Right ventricle myocardium superior (tissue), 1 donor: Measurements from ENCODE around the gene ITGA11. TPM values are rescaled to one million over a fixed set of nuclear protein-coding genes. Genes with fewer than 3 reads are reported as not detected.

Experiments
- ATAC-seq: fragments of 200-7000 bp; cut with Tn5 transposase; one replicate; pipeline ENCODE4 v1.9.1; 2020; ENCODE audit warnings: mild to moderate bottlenecking; ENCODE audit not compliant: poor library complexity
- DNase-seq: peaks from one replicate; pipeline ENCODE4 v3.0.0-alpha.2; 2020
- intact Hi-C: fragments of 100-400 bp; cut with DNase I; formaldehyde crosslinking; loops from one replicate; pipeline ENCODE4 v1.11.2; 2022
- total RNA-seq: library from RNA; stranded (reverse); fragmentation: NEBNext Ultra II Directional; extraction: Animal tissue kit (Norgen Biotek cat#: 25700); gene quantifications from one replicate; pipeline ENCODE4 v1.2.1, GENCODE V29; 2021
- donor health status: DM: no; HTN: yes; CAD: no; lungs with severe emphysema.

ITGA11 gene
- total RNA-seq, 1 donor from 2014 or later: 32.2 TPM

DNA sequence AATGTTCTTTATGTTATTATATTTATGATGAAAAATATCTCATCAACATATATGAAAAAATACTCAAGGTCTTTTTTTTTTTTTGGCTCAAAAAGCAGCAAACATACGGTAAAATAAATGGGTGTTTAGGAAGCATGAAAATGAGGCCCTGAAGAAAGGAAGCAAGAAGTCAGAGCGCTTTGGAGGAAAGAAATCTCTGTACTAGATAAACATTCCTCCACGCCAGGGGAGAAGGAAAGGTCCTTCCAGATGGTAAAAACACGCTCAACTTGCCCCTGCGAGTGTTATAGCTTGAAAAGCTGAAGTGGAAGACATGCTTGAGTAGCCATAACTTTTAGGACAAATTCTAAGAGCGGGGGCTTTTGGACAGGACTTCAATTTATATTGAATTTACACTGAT is 101.5 kb downstream of the ITGA11 start:
- intact Hi-C loops: no loop called here
- no peak for DNase-seq
- no peak for ATAC-seq

DNA sequence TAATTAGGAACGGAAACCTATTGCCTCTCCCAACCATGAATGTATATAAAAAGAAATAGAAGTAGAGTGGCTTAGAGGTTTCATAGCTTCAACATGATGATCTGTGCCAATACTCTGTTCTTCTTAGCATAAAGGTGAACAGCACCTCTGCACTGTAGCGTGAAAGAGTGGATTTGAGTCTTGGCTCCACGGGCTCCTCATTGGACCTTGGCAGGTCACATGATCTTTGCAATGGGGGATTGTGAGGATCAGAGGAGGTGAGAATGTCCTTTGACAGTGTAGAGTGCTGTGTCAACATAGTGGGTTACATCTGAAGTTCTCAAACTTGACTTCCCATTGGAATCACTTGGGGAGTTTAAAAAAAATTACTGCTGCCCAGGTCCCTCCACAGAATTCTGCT is 103.0 kb downstream of the ITGA11 start:
- ATAC-seq (no peak), DNase-seq (no peak)
- intact Hi-C loops: no loop called here

DNA sequence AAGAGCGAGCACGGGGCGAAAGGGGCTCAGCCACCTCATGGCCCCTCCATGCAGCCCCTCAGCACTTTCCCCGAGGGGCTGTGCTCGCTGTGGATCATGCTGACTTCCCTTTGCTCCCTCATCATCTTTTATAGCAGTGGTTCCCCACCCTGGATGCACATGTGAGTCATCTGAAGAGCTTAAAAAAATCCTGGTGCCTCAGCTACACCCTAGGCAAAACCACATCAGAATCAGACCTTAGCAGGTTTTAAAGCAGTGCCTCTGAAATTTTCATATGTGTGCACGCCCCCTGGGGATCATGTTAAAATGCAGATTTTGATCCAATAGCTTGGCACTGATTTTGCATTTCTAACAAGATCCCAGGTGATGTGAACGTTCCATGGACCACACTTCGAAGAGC is 103.5 kb downstream of the ITGA11 start:
- DNase-seq: no peak
- ATAC-seq: no peak
- intact Hi-C loops: no loop called here

DNA sequence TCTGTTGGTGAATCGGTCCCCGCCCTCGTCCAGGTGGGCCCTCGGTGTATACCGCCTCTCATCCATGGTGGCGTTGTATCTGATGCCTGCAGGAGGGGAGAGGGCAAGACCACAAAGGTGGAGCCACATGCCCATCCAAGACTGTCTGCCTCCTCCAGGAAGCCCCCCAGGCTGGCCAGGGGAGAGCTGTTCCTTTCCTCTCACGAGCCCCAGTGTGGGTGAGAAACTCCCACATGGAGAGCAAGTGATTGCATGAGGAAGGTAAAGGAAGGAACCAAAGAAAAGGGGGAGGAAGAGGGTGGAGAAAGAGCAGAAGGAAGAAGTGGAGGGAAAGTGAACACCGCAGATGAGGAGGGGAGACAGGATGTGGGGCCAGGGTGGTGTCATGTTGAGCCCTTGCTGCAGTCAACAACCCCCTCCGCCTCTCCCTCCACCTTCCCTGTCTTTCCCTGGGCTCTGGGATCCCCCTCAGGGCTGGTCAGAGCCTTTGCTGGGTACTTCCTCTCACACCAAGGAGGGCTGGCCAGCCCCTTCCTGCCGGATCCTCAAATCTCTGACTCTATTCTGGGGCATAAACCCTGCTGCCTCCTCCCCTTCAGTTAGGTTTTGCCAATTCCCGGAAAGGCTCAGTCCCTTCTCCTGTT is 105.1 kb downstream of the ITGA11 start:
- DNase-seq (no peak), ATAC-seq (no peak)
- intact Hi-C loops: no loop called here

DNA sequence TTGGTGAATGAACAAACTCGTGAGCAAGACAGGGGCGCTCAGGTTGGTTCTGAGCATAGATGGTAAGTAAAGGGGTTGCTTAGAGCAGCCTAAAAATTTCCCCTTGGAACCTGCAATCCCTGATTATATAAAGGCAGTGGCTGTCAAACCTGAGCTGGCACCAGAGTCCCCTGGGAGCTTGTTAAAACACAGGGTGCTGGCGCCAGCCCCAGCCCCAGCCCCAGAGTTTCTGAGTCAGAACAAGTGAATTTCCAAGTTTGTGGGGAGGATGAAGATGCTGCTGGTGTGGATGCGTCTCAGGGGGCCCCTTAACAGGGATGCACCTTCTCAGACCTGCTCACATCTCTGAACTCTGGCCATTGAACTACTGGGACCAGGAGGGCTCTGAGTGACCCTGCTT is 106.2 kb downstream of the ITGA11 start:
- ATAC-seq (no peak), DNase-seq (no peak)
- intact Hi-C loops: no loop called here

DNA sequence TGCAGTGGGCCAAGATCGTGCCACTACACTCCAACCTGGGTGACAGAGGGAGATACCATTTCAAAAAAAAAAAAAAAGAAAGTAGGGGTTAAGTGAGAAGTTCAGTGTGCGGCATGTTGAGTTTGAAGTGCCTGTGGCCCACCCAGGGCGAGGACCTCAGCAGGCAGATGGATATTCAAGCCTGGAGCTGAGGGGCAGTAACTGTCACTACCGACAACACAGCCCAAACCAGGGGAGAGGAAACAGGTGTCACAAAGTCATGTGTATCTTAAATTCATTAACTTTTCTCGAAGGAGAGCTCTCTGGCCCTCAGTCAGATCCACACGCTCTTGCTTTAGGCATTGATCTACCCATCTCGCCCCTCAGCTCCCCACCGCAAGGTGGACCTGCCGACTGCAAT is 109.2 kb downstream of the ITGA11 start:
- DNase-seq (peak; percentile 19), ATAC-seq (no peak)
- intact Hi-C loops: no loop called here

DNA sequence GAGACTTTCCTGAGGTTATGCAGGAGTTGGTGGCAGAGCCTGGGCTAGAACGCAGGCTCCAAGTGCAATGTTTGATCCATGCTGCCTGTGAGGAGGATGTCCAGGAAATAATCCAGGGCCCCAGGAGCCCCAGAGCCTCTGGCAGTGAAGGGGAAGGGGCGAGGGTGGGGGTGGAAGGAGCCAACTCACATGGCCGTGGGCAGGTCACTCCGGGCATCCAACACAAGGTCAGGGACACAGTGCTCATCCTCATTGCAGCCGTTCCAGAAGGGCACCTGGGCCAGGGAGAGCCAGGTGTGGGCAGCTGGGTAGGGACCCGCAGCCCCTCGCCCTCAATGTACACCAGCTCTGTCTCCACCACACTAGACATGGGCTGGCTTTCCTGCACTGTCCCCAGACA is 110.7 kb downstream of the ITGA11 start:
- no peak for DNase-seq
- no peak for ATAC-seq
- intact Hi-C loops: no loop called here

DNA sequence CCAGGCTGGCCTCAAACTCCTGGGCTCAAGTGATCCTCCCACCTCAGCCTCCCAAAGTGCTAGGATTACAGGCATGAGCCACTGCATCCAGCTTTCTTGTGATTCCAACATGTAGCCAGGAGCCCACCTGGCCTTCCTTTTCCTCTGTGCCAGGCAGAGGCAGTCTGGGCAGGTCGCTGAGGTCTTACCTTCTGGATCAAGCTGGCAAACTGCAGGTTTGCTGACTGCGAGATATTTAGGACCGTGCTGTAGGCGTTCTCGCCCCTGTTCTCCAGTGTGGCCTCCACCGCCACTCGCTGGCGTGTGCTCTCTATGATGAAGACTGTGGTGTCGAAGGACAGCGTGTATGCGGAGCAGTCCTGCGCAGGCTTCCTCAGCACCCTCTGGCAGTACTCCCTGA is 112.0 kb downstream of the ITGA11 start:
- ATAC-seq: no peak
- no peak for DNase-seq
- intact Hi-C loops: no loop called here

DNA sequence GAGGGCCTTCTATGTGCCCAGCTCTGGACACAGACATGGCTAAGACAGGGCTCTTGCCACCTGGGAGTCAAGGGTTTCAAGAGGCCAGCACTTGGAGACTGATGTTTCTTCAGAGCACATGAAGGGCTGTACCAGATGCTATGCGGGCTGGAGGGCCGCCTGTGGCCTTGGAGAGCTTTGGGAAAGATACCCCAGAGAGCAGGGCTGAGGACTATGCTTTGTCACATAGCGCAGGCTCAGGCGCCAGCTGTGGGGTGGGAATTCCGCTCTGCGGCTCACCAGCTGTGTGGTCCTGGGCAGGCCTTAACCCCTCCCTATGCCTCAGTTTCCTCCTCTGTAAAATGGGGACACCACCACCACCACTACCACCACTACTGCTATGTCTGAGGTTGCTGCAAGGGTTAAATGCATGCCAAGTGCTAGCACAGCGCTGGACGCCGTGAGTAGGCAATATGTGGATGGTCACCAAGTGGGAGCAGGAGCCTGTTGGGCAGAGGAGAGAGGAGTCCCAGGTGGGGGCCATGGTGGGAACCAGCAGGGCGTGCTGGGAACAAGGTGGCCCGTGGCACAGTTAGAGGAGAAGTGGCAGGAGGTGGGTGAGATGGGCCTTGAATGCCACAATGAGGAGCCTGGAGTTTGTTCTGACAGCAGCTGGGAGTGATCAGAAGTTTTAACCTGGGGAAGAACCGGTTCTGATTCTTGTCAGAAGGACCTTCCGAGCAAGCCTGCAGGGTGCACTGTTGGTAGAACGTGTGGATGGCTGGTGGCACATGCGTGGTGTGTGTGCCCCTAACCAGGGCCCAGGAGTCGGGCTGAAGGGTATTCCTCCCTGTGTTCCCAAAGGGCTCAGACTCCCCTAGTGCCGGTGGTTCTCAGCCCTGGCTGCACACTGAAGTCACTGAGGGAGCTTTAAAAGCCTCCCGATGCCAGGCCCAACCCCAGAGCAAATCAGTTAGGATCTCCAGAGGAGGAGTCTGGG is 112.7 kb downstream of the ITGA11 start:
- DNase-seq (no peak), ATAC-seq (no peak)
- intact Hi-C loops: no loop called here

DNA sequence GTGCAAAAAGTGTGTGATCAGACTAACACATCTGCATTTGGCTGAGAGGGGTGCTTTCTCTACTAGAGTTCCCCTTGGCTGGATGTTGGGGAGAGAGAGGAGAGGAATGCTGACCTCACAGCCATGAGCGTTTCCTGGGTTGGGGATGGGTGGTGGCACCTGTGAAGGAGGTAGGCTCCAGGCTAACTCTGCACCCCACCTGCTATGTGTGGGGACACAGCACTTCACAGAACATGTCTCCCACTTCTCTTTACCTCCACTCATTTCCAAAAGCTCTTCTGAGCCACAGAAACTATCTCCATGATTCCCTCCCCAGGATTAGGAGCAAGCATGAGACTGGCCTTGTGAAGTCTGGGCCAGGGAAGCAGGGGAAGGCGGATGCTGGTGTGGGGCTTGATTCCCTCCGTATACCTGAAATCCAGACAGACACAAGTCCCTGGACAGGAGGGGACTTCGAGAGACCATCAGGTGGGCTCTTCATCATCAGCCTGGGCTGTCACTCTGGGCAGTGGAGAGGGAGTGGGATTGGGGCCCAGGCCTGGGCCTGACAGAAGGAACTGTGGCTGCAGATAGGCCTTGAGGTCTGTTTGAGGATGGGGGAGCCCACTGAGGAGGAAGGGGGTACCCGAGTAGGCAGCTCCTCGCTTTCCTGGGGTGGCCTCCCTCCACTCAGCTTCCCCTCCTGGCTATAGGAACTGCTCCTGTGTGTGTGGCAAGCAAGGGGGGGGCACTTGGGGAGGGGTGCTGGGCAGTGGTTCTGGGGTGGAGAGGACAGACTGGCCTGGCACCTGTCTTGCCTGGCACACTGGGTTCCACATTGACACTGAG is 113.7 kb downstream of the ITGA11 start:
- intact Hi-C loops: no loop called here
- DNase-seq (no peak), ATAC-seq (no peak)

DNA sequence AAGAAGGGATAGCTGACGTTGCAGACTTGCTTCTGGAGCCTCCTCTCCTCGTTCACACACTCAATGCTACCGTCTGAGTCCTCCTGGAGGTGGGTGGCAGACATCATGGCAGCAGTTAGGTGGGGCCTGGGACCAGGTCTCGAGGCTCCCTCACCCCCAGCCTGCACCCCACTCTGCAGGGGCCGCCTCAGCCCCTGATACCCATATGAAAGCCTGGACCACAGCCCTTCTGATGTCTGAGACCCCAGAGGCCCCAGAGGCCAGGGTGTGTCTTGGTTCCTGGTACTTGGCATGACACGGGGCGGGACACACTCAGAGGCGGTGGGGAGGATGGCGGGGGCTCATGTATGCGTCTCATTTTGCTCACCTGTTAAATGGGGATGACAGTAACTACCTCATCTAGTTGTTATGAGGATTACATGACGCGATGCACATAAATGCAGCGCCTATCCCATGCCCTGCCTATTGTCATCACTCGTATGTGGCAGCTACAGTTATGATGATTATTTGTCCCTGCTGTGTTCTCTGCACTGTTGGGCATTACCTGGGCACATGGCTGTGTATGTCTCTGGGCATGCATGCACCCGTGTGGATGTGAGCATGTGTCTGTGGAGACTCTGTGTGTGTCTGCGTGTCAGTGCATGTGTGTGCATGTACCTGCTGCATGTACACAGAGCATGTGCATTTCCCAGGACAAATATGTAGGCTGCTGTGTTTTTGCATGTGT is 114.5 kb downstream of the ITGA11 start:
- no peak for DNase-seq
- intact Hi-C loops: no loop called here
- ATAC-seq: no peak

DNA sequence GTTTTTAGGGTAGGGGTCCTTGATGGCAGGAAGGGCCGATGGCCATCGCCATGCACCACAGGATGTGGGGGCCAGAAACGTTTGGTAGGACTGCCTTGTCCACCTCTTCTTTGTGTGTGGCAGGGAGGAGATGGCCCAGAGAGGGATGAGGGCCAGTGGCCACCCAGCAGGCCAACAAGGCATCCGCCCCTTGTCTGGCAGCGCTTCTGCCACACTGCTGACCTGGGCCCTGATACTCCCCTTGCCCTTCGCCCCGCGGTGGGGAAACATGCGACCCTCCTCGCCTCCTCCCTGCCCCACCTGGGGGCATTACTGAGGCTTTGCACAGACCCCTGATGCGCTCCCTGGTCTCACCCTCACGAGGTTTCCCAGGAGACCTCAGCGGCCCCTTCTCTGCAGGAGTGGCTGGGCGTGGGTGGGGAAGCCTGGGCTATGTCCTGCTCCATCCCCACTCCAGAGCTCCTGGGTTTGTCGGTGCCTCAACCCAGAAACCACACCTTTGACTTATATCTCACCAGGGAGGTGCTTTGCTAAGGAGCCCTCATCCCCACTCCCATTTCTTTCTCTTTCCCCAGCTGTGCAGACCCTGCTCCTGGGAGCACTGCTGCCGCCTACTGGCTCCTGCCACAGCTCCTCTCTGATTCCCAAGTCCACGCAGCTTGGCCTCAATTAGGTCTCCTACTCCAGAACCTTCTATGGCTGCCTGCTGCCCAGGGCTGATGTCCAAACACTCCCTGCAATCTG is 115.7 kb downstream of the ITGA11 start:
- intact Hi-C loops: no loop called here
- ATAC-seq (no peak), DNase-seq (no peak)

DNA sequence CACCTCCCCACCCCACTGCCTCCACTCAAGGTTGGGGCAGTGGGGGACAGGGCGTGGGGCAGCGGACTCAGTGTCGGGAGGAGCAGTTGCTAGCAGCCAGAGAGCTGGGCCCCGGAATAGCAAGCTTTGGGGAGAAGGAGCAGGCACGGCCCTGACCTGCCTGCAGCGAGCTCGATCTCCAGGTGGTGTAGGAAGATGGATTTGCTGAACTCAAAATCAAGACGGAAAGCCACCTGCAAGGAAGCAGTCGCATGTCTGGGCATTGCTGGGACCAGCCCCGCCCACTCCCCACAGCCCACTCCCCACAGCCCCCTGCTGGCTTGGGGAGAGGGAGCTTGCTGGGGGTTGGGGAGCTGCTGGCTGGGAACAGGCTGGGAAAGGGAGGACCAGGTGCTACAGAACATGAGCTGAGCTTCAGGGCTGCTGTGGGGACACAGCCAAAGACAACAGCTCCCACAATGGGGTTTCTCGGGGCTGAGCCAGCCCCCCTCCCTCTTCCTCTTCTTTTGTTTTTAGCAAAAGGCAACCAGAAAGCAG is 116.4 kb downstream of the ITGA11 start:
- DNase-seq: no peak
- no peak for ATAC-seq
- intact Hi-C loops: no loop called here

DNA sequence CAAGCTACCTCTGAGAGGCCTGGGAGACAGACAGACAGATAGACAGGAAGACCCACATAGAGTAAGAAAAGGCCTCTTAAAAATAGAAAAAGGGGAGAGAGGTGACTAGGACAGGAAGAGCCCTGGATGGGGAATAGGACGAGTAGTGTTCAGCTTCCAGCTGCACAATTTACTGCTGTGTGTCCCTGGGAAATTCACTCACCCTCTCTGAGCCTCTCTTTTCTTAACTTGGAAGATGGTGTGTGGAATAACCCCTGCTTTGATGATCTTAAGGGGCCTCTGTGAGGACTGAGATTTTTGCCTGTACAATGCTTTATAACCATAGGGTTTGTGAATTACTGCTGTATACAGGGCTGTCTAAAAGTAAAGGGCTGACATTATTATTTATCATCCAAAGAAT is 116.9 kb downstream of the ITGA11 start:
- intact Hi-C loops: no loop called here
- no peak for DNase-seq
- ATAC-seq: no peak

DNA sequence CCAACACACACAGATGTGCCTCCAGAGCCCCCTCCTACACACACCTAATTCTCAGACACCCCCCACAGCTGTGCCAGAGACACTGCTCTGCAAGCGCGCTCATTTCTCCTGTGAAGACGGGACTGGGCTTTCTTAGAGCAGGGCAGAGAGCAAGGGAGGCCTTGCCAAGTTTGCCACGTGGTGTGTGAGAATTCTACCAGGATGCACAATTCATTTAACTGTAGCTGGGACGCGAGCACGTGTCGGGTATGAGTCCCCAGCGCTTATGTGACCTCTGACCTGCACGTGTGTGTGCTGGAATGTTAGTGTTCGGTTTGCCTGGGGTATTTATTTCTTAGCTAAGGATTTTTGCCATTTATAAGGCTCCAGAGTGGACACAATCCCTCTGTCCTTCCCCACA is 117.4 kb downstream of the ITGA11 start:
- ATAC-seq (no peak), DNase-seq (no peak)
- intact Hi-C loops: no loop called here

DNA sequence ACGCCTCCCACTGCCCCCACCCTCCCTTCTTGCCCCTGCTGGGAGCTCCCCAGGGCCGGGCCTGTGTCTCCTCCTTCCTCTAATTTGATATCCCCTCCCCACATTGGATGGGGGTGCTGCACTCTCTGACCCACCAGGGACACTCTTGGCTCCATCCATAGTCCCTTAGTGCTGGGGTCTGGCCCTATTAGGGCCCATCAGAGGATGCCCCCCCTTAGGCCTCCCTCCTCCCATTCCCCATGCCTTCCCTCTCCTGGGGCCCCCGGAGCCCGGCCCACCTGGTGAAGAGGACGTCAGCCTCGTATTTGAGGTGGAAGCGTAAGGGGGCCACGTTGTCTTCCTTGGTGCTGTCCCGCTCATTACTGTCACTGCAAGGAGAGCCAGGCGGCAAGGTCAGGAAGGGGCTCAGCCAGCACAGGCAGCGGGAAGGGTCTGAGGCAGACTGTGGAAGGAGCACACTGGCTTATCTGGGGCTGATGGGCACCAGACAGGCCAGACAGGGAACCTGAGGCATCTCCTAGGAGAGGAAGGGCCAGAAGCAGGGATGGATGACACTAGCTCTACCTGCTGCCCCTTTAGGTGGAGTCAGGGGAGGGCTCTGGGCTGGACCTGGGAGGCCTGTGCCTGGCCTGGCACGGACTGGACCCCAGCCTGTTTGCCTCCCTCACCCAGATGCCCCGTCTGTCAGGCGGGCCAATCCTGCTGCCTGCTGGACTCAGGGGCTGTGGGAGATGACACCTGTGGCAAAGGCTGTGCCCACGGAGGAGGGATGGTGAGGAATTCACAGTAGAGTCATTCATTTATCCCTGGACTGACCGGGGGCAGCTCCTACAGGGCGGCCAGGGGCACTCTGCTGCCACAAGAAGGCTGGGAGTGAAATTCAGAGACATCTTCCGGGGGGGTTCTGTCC is 118.2 kb downstream of the ITGA11 start:
- ATAC-seq: no peak
- DNase-seq: no peak
- intact Hi-C loops: no loop called here

DNA sequence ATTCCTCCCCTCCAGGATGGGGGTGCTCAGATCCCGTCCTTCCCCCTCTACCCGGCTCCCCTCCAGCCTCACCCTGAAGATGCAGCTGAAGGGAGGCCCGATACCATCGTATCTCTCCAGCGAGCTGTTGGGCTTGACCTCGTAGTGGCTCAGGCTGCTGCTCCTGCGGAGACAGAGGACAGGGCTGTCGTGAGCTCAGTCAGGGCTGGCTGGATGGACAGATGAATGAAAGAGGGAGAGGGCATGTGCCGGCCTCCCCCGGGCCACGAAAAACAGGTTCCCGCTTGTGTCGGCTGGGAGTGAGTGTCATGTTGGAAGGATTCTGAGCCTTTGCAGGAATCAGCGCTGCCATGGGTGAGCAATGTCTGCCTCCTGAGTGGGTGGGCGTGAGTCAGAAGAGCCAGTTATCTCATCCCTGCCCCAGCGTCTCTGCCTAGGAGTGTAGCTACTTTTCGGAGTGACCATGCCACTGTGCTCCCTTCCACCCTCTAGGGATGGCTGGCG is 119.2 kb downstream of the ITGA11 start:
- ATAC-seq (no peak), DNase-seq (no peak)
- intact Hi-C loops: no loop called here
